A673 (cell line): ENCODE results near the gene FAM50B.

Source experiments
- EZH2 ChIP-seq: fragments of 200-600 bp; sonication (generic); IDR thresholded peaks from 2 replicates; pipeline ENCODE4 v1.6.1; 2017; ENCODE audit warnings: borderline replicate concordance, low read depth, mild to moderate bottlenecking, mixed read lengths, antibody characterized with exemption, low read length; ENCODE audit not compliant: poor library complexity, severe bottlenecking
- TF ChIP-seq, protein P1 (sequence below): fragments of 300-800, 200-600 bp; sonication (generic); conservative IDR thresholded peaks from 2 replicates; pipeline ENCODE4 v1.5.1; 2017; ENCODE audit warnings: low read depth, mild to moderate bottlenecking, antibody characterized with exemption, low read length, moderate library complexity, mixed read lengths

DNA sequence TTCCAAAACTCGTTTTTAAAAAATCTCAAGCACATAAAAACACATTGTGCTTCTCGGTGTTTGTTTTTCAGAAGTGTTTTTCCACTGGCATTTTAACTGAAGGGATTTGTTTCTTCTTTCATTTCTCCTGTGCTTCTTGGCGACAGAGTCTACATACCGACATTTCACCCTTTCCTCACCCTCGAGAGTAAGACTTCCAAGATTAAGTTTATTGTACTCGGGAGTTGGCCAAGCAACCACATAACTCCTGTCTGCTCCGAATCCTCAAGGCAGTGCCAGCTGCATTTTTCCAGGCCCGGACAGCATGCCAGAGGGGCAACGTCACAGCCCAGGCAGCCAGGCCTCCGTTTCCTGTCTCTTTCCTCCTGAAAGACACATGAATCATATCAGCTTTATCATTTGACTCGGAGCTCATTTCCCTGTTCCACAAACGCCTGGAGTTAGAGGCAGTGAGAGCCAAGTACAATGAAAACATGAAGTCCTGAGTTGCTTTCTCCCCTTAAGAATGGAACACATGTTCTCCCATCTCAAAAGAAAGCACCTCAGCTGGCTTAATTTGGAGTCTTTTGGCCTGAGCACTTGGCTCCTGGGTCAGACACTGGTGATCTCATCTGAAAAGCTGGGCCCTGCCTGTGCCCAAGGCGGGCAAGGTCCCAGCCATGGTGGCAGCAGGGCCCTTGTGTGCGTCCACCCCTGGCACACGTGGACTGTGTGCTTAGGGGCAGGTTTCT, 23.2 kb upstream of the FAM50B start:
- TF ChIP-seq, protein P1, sequence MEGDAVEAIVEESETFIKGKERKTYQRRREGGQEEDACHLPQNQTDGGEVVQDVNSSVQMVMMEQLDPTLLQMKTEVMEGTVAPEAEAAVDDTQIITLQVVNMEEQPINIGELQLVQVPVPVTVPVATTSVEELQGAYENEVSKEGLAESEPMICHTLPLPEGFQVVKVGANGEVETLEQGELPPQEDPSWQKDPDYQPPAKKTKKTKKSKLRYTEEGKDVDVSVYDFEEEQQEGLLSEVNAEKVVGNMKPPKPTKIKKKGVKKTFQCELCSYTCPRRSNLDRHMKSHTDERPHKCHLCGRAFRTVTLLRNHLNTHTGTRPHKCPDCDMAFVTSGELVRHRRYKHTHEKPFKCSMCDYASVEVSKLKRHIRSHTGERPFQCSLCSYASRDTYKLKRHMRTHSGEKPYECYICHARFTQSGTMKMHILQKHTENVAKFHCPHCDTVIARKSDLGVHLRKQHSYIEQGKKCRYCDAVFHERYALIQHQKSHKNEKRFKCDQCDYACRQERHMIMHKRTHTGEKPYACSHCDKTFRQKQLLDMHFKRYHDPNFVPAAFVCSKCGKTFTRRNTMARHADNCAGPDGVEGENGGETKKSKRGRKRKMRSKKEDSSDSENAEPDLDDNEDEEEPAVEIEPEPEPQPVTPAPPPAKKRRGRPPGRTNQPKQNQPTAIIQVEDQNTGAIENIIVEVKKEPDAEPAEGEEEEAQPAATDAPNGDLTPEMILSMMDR, result no peak
- TF ChIP-seq EZH2, result no peak
